A204.1 (cell line): ENCODE data around the gene RXFP3.
"Not testable (repeated sequence)": the region's sequence is repeated elsewhere in the genome, so short reads cannot be mapped to it uniquely, and the experiment has no call there.

Experiments used
- FAIRE-seq: peaks from 2 replicates; lab custom pipeline; 2012; peaks lifted over from hg19 to GRCh38; lab: Jason Lieb, UNC

The RXFP3 gene

GRCh38 chr5:33936381-33937016, at the start of gene RXFP3:
Gene RXFP3, plus strand, starts transcription at chr5:33936386. Its CDS starts 355 bp downstream, at chr5:33936741.
- FAIRE-seq = no peak

- no peak for FAIRE-seq
Observed at GRCh38 chr5:33887268-33887667, 48.9 kb upstream of the RXFP3 start.

- no peak for FAIRE-seq
Observed at GRCh38 chr5:33888587-33888986, 47.6 kb upstream of the RXFP3 start.

GRCh38 chr5:33890131-33891032, 45.8 kb upstream of the RXFP3 start:
- FAIRE-seq = no peak

- no peak for FAIRE-seq
Observed at GRCh38 chr5:33891446-33891787, 44.8 kb upstream of the RXFP3 start.

GRCh38 chr5:33891788-33892619, 44.2 kb upstream of the RXFP3 start, which contains the start of gene ADAMTS12:
Gene ADAMTS12, minus strand, starts transcription at chr5:33891990. Its CDS starts 134 bp downstream, at chr5:33891856.
- no peak for FAIRE-seq

- FAIRE-seq = no peak
Observed at GRCh38 chr5:33892620-33893137, 43.5 kb upstream of the RXFP3 start.

- no peak for FAIRE-seq
Observed at GRCh38 chr5:33894566-33894965, 41.6 kb upstream of the RXFP3 start.

- no peak for FAIRE-seq
Observed at GRCh38 chr5:33901156-33901555, 35.0 kb upstream of the RXFP3 start.

GRCh38 chr5:33903118-33903517, 33.1 kb upstream of the RXFP3 start:
- no peak for FAIRE-seq

- no peak for FAIRE-seq
Observed at GRCh38 chr5:33905381-33905780, 30.8 kb upstream of the RXFP3 start.

GRCh38 chr5:33906248-33906647, 29.9 kb upstream of the RXFP3 start:
- FAIRE-seq = not testable (repeated sequence)

GRCh38 chr5:33914844-33915243, 21.3 kb upstream of the RXFP3 start:
- FAIRE-seq = not testable (repeated sequence)

GRCh38 chr5:33921002-33921401, 15.2 kb upstream of the RXFP3 start:
- FAIRE-seq = no peak

GRCh38 chr5:33925278-33925677, 10.9 kb upstream of the RXFP3 start:
- FAIRE-seq = no peak

GRCh38 chr5:33927685-33928084, 8.5 kb upstream of the RXFP3 start:
- FAIRE-seq = no peak

GRCh38 chr5:33928283-33928682, 7.9 kb upstream of the RXFP3 start:
- no peak for FAIRE-seq

- no peak for FAIRE-seq
Observed at GRCh38 chr5:33929925-33930690, 6.1 kb upstream of the RXFP3 start.

- FAIRE-seq = no peak
Observed at GRCh38 chr5:33931136-33931535, 5.0 kb upstream of the RXFP3 start.

- FAIRE-seq = no peak
Observed at GRCh38 chr5:33933723-33934169, 2.4 kb upstream of the RXFP3 start.

- FAIRE-seq = no peak
Observed at GRCh38 chr5:33934176-33934575, 2.0 kb upstream of the RXFP3 start.

GRCh38 chr5:33936004-33936380, 194 bp upstream of the RXFP3 start:
- no peak for FAIRE-seq
